ENCODE results near the gene HM13.

DNA sequence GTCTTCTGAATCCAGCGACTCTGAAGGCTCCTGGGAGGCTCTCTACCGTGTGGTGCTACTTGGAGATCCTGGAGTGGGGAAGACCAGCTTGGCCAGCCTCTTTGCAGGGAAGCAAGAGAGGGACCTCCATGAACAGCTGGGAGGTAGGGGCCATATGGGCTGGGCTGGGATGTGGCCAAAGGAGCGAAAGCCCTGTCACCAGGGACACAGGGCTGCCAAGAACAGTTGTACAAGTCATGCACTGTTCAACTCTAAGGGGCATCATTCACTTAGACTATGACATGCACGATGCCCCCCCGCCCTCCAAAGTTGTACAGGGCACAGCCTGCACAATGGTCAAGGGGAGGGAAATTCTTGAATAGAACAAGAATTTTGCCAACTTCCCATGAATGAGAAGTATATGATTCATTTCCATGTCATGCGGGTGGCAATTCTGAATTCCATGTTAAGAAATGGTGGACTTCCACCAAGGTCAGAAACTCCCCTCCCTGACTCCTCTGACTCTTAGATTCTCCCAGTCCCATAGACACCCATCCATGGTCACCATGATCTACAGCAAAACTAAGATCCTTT lies 37.5 kb upstream of the HM13 start:
- TF ChIP-seq, protein P1, sequence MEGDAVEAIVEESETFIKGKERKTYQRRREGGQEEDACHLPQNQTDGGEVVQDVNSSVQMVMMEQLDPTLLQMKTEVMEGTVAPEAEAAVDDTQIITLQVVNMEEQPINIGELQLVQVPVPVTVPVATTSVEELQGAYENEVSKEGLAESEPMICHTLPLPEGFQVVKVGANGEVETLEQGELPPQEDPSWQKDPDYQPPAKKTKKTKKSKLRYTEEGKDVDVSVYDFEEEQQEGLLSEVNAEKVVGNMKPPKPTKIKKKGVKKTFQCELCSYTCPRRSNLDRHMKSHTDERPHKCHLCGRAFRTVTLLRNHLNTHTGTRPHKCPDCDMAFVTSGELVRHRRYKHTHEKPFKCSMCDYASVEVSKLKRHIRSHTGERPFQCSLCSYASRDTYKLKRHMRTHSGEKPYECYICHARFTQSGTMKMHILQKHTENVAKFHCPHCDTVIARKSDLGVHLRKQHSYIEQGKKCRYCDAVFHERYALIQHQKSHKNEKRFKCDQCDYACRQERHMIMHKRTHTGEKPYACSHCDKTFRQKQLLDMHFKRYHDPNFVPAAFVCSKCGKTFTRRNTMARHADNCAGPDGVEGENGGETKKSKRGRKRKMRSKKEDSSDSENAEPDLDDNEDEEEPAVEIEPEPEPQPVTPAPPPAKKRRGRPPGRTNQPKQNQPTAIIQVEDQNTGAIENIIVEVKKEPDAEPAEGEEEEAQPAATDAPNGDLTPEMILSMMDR (IDR thresholded peaks at IDR 0.05) = no peak
- no peak for TF ChIP-seq POLR2A (IDR thresholded peaks at IDR 0.05)

All from testis (tissue), 2 donors.